Measurements from ENCODE around the gene RAD9B.
A peak's percentile ranks its signal among the peaks of the same experiment; 100 is the strongest.
"Not testable (repeated sequence)": the region's sequence is repeated elsewhere in the genome, so short reads cannot be mapped to it uniquely, and the experiment has no call there.

Gene RAD9B

DNA sequence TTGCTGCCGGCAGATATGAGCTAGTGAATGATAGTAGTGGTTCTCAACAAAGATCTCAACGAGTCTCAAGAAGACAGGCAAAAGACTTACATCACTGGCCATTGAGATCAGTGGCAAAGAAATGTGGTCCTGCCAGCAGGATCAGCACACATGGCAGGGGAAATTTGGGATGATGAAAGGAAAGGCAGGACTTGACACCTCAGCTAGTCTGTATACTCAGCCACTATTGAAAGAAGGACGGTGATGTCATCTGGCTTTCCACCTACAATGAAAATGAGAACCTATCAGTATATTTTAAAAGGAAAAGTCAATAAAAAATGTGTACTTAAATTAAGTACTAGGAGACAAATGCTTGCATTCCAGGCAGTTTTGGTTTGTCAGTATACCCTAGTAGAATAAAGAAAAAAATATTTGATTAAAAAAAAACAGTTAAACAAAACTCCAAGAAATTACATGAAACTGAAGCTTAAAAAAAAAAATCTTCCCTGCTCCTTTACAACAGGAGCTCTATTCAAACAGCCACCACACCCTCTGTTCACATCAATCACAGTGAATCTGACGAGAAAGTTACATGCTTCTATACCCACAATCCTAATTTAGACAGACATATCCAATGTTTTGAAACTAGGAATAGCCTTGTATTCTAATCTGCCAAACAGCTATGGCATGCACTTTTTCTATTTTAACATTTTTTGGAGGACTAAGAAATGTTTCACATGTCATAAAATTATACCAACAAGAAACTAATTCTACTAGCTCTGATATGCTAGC, 34.9 kb downstream of the RAD9B start:
- Mint-ChIP-seq H3K27ac (no peak overlapping the region), H3K27me3 (no peaks in the 10 kb centered on the region), H3K4me3 (no peak overlapping the region), H3K36me3 (ENCODE audit: low read depth) (peaks cover 78% of the 10 kb centered on the region), H3K4me1 (ENCODE audit: low read depth) (peaks cover 6% of the 10 kb centered on the region), H3K9me3 (no peaks in the 10 kb centered on the region)
- intact Hi-C loops (cut with micrococcal nuclease): no loop called here

DNA sequence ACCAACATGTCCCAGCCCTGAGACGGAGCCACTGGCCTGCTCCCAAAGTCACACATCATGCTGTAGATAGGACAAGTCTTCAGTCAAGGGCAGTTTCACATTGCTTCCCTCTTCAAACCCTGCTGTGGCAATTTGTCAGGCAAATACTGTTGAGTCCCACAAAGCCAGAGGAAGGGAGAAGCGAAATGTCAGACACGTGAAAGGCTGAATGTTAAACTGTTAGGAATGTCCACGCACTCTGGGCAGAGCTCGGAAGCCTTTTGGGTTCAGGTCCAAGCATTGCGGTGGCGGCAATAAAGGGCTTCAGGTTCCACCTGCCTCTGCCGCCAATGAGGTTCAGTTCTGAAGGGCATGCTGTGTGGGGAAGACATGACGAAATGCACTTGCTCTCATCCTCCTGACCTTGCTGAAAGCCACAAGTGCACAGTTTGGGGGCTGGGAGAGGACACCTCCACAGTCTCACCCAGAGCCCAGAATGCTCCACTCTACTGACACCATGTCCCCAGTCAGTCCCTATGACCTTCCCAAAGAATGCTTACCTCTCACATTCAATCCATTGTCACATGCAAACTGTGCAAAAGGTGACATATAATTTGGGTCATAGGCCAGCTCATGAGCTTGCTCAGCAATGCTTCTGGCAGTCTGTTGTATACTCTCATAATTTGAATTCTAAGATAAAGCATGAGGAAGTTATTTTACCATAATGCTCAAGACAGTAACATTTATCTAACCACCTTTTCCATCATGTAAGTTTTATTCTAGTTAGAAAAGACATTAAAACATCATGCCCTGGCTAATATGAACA, 35.7 kb downstream of the RAD9B start:
- peaks cover 86% of the 10 kb centered on the region for H3K36me3 Mint-ChIP-seq (ENCODE audit: low read depth)
- intact Hi-C loops (cut with micrococcal nuclease): no loop called here
- no peak overlapping the region for H3K27ac Mint-ChIP-seq

GRCh38 chr12:110538869-110539622, 36.9 kb downstream of the RAD9B start:
- peaks cover 93% of the 10 kb centered on the region for H3K36me3 Mint-ChIP-seq (ENCODE audit: low read depth)
- peak overlapping the region; percentile 28 for H3K27ac Mint-ChIP-seq
- peaks cover 13% of the 10 kb centered on the region for H3K4me1 Mint-ChIP-seq (ENCODE audit: low read depth)
- H3K9me3 Mint-ChIP-seq: no peaks in the 10 kb centered on the region
- H3K4me3 Mint-ChIP-seq: no peak overlapping the region
- intact Hi-C loops (cut with micrococcal nuclease): no loop called here
- H3K27me3 Mint-ChIP-seq: no peaks in the 10 kb centered on the region

More for the DNA sequence above, 35.7 kb downstream of the RAD9B start:
- Mint-ChIP-seq H3K9me3 (no peaks in the 10 kb centered on the region), H3K4me3 (no peak overlapping the region), H3K4me1 (ENCODE audit: low read depth) (peaks cover 6% of the 10 kb centered on the region), H3K27me3 (no peaks in the 10 kb centered on the region)

DNA sequence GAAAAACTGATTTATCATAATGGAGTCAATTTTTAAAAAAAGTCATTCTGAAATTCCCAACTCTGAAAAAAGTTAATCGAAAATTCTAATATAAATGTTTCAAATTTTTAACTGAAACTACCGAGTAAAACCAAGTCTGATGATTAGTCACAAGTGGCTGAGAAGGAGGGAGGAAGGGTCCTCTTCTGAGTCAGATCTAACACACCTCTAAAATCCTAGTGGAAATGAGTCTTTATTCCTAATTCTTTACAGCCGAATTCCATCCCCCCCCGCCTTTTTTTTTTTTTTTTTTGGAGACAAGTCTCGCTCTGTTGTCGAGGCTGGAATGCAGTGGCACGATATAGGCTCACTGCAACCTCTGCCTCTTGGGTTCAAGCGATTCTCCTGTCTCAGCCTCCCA, 37.9 kb downstream of the RAD9B start:
- H3K4me1 Mint-ChIP-seq (ENCODE audit: low read depth): peaks cover 15% of the 10 kb centered on the region
- H3K36me3 Mint-ChIP-seq (ENCODE audit: low read depth): peaks cover 92% of the 10 kb centered on the region
- H3K27ac Mint-ChIP-seq: no peak overlapping the region
- H3K27me3 Mint-ChIP-seq: no peaks in the 10 kb centered on the region
- intact Hi-C loops (cut with micrococcal nuclease): no loop called here
- H3K4me3 Mint-ChIP-seq: no peak overlapping the region
- no peaks in the 10 kb centered on the region for H3K9me3 Mint-ChIP-seq

GRCh38 chr12:110543252-110543959, 41.3 kb downstream of the RAD9B start:
- H3K27ac Mint-ChIP-seq: peak overlapping the region; percentile 51
- peaks cover 34% of the 10 kb centered on the region for H3K4me1 Mint-ChIP-seq (ENCODE audit: low read depth)
- H3K36me3 Mint-ChIP-seq (ENCODE audit: low read depth): peaks cover 90% of the 10 kb centered on the region
- H3K27me3 Mint-ChIP-seq: no peaks in the 10 kb centered on the region
- no peak overlapping the region for H3K4me3 Mint-ChIP-seq
- intact Hi-C loops (cut with micrococcal nuclease): no loop called here
- H3K9me3 Mint-ChIP-seq: no peaks in the 10 kb centered on the region

DNA sequence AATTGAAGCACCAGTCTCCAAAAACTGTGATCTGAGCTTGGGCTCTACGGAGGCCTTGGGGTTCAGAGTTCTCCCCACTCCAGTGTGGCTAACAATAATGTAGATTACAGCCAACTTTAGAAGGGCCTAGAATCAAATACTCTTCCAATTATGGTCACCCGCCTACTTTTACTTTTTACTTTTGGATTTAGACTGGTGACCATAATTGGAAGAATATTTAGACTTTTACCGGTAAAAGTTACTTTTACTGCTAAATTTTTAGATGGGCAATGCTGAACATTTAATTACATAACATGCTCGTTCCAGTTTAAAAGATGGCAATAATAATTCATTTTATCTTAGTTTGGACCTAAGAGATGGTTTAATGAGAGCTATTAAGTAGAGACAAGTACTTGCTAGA, 41.8 kb downstream of the RAD9B start:
- Mint-ChIP-seq H3K27ac (no peak overlapping the region), H3K4me1 (ENCODE audit: low read depth) (peaks cover 31% of the 10 kb centered on the region), H3K36me3 (ENCODE audit: low read depth) (peaks cover 90% of the 10 kb centered on the region), H3K9me3 (no peaks in the 10 kb centered on the region), H3K4me3 (no peak overlapping the region), H3K27me3 (no peaks in the 10 kb centered on the region)
- intact Hi-C loops (cut with micrococcal nuclease): no loop called here

- Mint-ChIP-seq H3K27ac (peak overlapping the region; percentile 45), H3K36me3 (ENCODE audit: low read depth) (peaks cover 87% of the 10 kb centered on the region), H3K4me1 (ENCODE audit: low read depth) (peaks cover 29% of the 10 kb centered on the region)
- intact Hi-C loops (cut with micrococcal nuclease); H3K9me3 Mint-ChIP-seq; H3K4me3 Mint-ChIP-seq; H3K27me3 Mint-ChIP-seq: not testable (repeated sequence)
Measured at GRCh38 chr12:110545259-110545658, 43.1 kb downstream of the RAD9B start.

- Mint-ChIP-seq H3K9me3 (no peaks in the 10 kb centered on the region), H3K36me3 (ENCODE audit: low read depth) (peaks cover 87% of the 10 kb centered on the region)
- intact Hi-C loops (cut with micrococcal nuclease): no loop called here
Measured at GRCh38 chr12:110545812-110546211, 43.7 kb downstream of the RAD9B start.

DNA sequence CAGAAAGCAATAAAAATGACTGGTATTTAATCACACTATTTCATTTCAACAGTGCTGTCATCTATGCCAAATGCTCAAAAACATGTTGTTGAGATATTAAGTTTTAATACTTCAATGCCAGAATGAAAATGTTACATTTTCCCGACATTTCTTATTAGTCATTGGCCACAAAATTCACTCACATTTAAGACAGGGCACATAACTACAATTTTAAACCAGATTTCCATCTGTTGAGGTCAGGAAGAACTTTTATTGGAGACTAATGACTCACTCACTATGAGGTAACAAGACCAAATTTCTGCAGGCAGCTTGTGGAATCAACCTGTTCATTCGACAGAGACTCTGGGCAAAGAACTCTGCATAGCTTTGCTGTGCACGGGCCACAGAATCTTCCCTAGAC, 44.2 kb downstream of the RAD9B start:
- Mint-ChIP-seq H3K4me1 (ENCODE audit: low read depth) (peaks cover 29% of the 10 kb centered on the region), H3K27ac (no peak overlapping the region), H3K9me3 (no peaks in the 10 kb centered on the region), H3K4me3 (no peak overlapping the region), H3K27me3 (no peaks in the 10 kb centered on the region), H3K36me3 (ENCODE audit: low read depth) (peaks cover 87% of the 10 kb centered on the region)
- intact Hi-C loops (cut with micrococcal nuclease): no loop called here

More at GRCh38 chr12:110545812-110546211, 43.7 kb downstream of the RAD9B start:
- Mint-ChIP-seq H3K4me3 (no peak overlapping the region), H3K4me1 (ENCODE audit: low read depth) (peaks cover 29% of the 10 kb centered on the region), H3K27ac (no peak overlapping the region), H3K27me3 (no peaks in the 10 kb centered on the region)

GRCh38 chr12:110547090-110547489, 45.0 kb downstream of the RAD9B start:
- H3K4me1 Mint-ChIP-seq (ENCODE audit: low read depth): peaks cover 33% of the 10 kb centered on the region
- intact Hi-C loops (cut with micrococcal nuclease): no loop called here
- H3K36me3 Mint-ChIP-seq (ENCODE audit: low read depth): peaks cover 87% of the 10 kb centered on the region

GRCh38 chr12:110548678-110549077, 46.5 kb downstream of the RAD9B start:
- intact Hi-C loops (cut with micrococcal nuclease): no loop called here
- H3K4me3 Mint-ChIP-seq: no peak overlapping the region
- H3K27me3 Mint-ChIP-seq: no peaks in the 10 kb centered on the region
- H3K27ac Mint-ChIP-seq: no peak overlapping the region
- peaks cover 31% of the 10 kb centered on the region for H3K4me1 Mint-ChIP-seq (ENCODE audit: low read depth)
- no peaks in the 10 kb centered on the region for H3K9me3 Mint-ChIP-seq
- H3K36me3 Mint-ChIP-seq (ENCODE audit: low read depth): peaks cover 72% of the 10 kb centered on the region

More at GRCh38 chr12:110547090-110547489, 45.0 kb downstream of the RAD9B start:
- Mint-ChIP-seq H3K4me3 (no peak overlapping the region), H3K9me3 (no peaks in the 10 kb centered on the region), H3K27ac (no peak overlapping the region), H3K27me3 (no peaks in the 10 kb centered on the region)

DNA sequence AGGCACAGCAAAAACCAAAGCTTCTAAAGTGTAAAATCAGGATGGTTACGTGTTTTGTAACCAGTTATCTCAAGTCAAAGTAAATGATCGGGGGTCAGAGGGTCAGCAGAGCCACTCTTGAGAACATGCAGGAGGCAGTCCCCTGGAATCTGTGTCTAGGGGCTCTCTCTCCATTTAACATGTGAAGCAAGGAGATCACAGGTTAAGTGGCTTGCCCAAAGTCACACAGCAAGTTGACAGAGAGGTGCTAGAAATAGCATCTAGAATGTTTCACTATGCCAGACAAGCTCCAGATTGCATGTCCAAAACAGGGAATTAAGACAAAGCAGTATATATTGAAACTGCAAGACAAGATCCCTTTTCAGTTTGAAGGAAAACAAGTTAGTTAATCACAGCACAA, 47.6 kb downstream of the RAD9B start:
- H3K4me1 Mint-ChIP-seq (ENCODE audit: low read depth): peaks cover 33% of the 10 kb centered on the region
- H3K36me3 Mint-ChIP-seq (ENCODE audit: low read depth): peaks cover 63% of the 10 kb centered on the region

DNA sequence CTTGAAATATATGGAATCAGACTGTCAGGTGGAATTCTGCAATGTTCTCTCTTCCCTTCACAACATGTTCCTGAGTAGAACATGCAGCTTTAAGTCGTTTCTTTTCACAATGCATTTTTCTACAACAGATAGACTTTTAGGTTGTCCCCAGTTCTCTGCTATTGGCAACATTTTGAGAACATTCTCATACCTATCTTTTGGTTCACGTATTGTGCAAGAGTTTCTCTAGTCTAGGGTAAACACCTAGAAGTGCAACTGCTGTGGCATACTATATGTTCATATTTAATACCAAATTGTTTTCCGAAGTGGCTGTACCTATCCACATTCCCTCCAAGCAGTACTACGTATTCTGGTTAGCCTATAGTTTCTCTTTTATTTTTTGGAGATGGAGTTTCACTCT, 48.9 kb downstream of the RAD9B start:
- intact Hi-C loops (cut with micrococcal nuclease): loop anchor here (5.0 to 10.0 kb wide), 2 partner anchors 46 to 99 kb away; partner anchors contain the start of genes ARPC3, RAD9B and VPS29
- Mint-ChIP-seq H3K27me3 (no peaks in the 10 kb centered on the region), H3K27ac (no peak overlapping the region), H3K4me1 (ENCODE audit: low read depth) (peaks cover 35% of the 10 kb centered on the region), H3K9me3 (no peaks in the 10 kb centered on the region), H3K36me3 (ENCODE audit: low read depth) (peaks cover 50% of the 10 kb centered on the region), H3K4me3 (no peak overlapping the region)

More for the DNA sequence above, 47.6 kb downstream of the RAD9B start:
- intact Hi-C loops (cut with micrococcal nuclease): loop anchor here (5.0 to 10.0 kb wide), 2 partner anchors 45 to 97 kb away; partner anchors contain the start of genes ARPC3, RAD9B and VPS29
- Mint-ChIP-seq H3K4me3 (no peak overlapping the region), H3K27ac (no peak overlapping the region), H3K9me3 (no peaks in the 10 kb centered on the region), H3K27me3 (no peaks in the 10 kb centered on the region)

Measured in dendritic cell treated with granulocyte-macrophage colony-stimulating factor and Interleukin-4, amounts not matched to agents 40 ng/mL and 50 ng/mL, for 4 days (primary cell).